ENCODE measurements around the gene SPON1. TPM values are rescaled to one million over a fixed set of nuclear protein-coding genes. Genes with fewer than 3 reads are reported as not detected.

Gene SPON1
- total and polyA plus RNA-seq, 2 of the 8 experiments (the other 6 are each of a cell fraction or from before 2014, with no cell fraction given) = 1.5 to 5.4 TPM

- H3K23me2 ChIP-seq (ENCODE audit: low read depth, low read length) = no peaks in the 10 kb centered on the region
- no peak overlapping the region for H2AFZ ChIP-seq (ENCODE audit: low read length)
- H3K18ac ChIP-seq (ENCODE audit: extremely low read depth, low read length) = no peak overlapping the region
- H3K4ac ChIP-seq (replicated peaks; ENCODE audit: insufficient read length, low read depth, low read length) = no peak overlapping the region
- no peaks in the 10 kb centered on the region for H3K27me3 ChIP-seq (replicated peaks in 1 of 4; ENCODE audit: control insufficient read depth in 3 of 4, extremely low read depth in 1 of 4, insufficient read depth in 3 of 4, low read length in 3 of 4)
- ChIA-PET CTCF (ENCODE audit: partially characterized antibody) (interaction anchor here (0.7 to 1.3 kb wide), 3 partner anchors 21 to 145 kb away, joined by 3 to 4 read pairs (median 3); no protein-coding TSS in a partner anchor), POLR2A (ENCODE audit: partially characterized antibody) (interaction anchor here (2.2 to 4.8 kb wide), 3 partner anchors 8 to 11 kb away, joined by 8 to 22 read pairs (median 16); no protein-coding TSS in a partner anchor)
- H4K8ac ChIP-seq (ENCODE audit: extremely low read depth, insufficient read depth, low read length) = no peak overlapping the region
- peaks cover 0 to 35% (median 19%) of the 10 kb centered on the region in 4 experiments; a peak in 6 of 8 replicates for H3K36me3 ChIP-seq (ENCODE audit: control insufficient read depth in 2 of 4, insufficient read depth in 4 of 4, low read length in 3 of 4)
- no peak overlapping the region for H3K4me3 ChIP-seq (ENCODE audit: extremely low read depth in 1 of 4, insufficient read depth in 2 of 4, low read depth in 3 of 4, low read length in 4 of 4)
- no peak overlapping the region for H2BK20ac ChIP-seq (ENCODE audit: low read length)
- TF ChIP-seq POLR2AphosphoS5 (IDR thresholded peaks at IDR 0.05; ENCODE audit: low read depth, low read length) (no peak), CREB1 (IDR thresholded peaks at IDR 0.05) (no peak), GTF2F1 (IDR thresholded peaks at IDR 0.05; ENCODE audit: borderline replicate concordance, low read depth, low read length) (no peak), TAF1 (IDR thresholded peaks at IDR 0.05; ENCODE audit: low read depth, low read length) (no peak), JUND (IDR thresholded peaks at IDR 0.05; ENCODE audit: low read length) (no peak), TBP (IDR thresholded peaks at IDR 0.05; ENCODE audit: low read depth, low read length) (no peak), CTBP2 (IDR thresholded peaks at IDR 0.05; ENCODE audit: borderline replicate concordance, insufficient read depth, insufficient read length, low read length) (no peak), GABPA (IDR thresholded peaks at IDR 0.05; ENCODE audit: borderline replicate concordance, insufficient read depth, low read length) (no peak), SUZ12 (IDR thresholded peaks at IDR 0.05; ENCODE audit: low read length) (no peak), SIX5 (IDR thresholded peaks at IDR 0.05; ENCODE audit: low read depth, low read length) (no peak), MAFK (IDR thresholded peaks at IDR 0.05; ENCODE audit: low read depth, low read length) (no peak)
- H3K9me3 ChIP-seq (ENCODE audit: insufficient read depth in 2 of 2, low read depth in 1 of 2, low read length in 1 of 2) = peaks cover 7 to 9% of the 10 kb centered on the region in 2 experiments; a peak in 2 of 4 replicates
- H3K27ac ChIP-seq (ENCODE audit: low read depth, low read length) = no peak overlapping the region
- H3K56ac ChIP-seq (replicated peaks; ENCODE audit: insufficient read length, low read depth, low read length) = no peak overlapping the region
- no peak overlapping the region for H3K14ac ChIP-seq (ENCODE audit: insufficient read length)
- no peak overlapping the region for H3K4me2 ChIP-seq (ENCODE audit: insufficient read depth in 1 of 2, low read depth in 2 of 2, low read length in 2 of 2)
- DNase-seq (ENCODE audit: low read depth in 1 of 2, low spot score in 2 of 2) = no peak
- H3K4me1 ChIP-seq (replicated peaks in 1 of 4; ENCODE audit: control insufficient read depth in 3 of 4, insufficient read depth in 4 of 4, low read length in 3 of 4) = no peaks in the 10 kb centered on the region; a peak in 1 of 7 replicates
- no peak overlapping the region for H3K23ac ChIP-seq (ENCODE audit: insufficient read length)
- peaks cover 1 to 2% of the 10 kb centered on the region in 2 experiments for H4K20me1 ChIP-seq (replicated peaks in 1 of 2; ENCODE audit: control insufficient read depth in 1 of 2, insufficient read depth in 2 of 2, low read length in 2 of 2)
- H3K79me1 ChIP-seq (ENCODE audit: low read depth, low read length) = no peaks in the 10 kb centered on the region
- no peaks in the 10 kb centered on the region for H3K79me2 ChIP-seq (ENCODE audit: control insufficient read depth in 1 of 2, insufficient read depth in 2 of 2, low read length in 2 of 2)
- H2BK120ac ChIP-seq (replicated peaks; ENCODE audit: low read depth, low read length) = no peak overlapping the region
- no peak overlapping the region for H3K9ac ChIP-seq (replicated peaks in 1 of 4; ENCODE audit: extremely low read depth in 1 of 4, low read depth in 3 of 4, low read length in 3 of 4)
- no peak overlapping the region for H2BK5ac ChIP-seq (ENCODE audit: low read depth, low read length)
- 94% methylated on average over 2 of the region's 2 CpGs; no CpG with 5 or more reads in 1 of the 2 experiments for WGBS, 2 experiments (ENCODE audit: extremely low coverage in 1 of 2, insufficient coverage in 1 of 2, insufficient read length in 1 of 2, insufficient replicate concordance in 2 of 2, low coverage in 1 of 2, low lambda C conversion rate in 2 of 2, missing lambda C conversion rate in 1 of 2)
- H2BK12ac ChIP-seq (ENCODE audit: low read depth, low read length) = no peak overlapping the region
- no peak for FAIRE-seq
- H2AK5ac ChIP-seq (ENCODE audit: low read depth, low read length) = no peak overlapping the region
- H4K91ac ChIP-seq (replicated peaks; ENCODE audit: insufficient read length, low read length) = no peak overlapping the region
- H4K5ac ChIP-seq (ENCODE audit: insufficient read length, low read depth, low read length) = no peak overlapping the region
- H2BK15ac ChIP-seq (ENCODE audit: low read length) = no peak overlapping the region
Observed at GRCh38 chr11:14273895-14274294, 311.4 kb downstream of the SPON1 start.
